Measurements from ENCODE around the gene SEPTIN3. TPM values are rescaled to one million over a fixed set of nuclear protein-coding genes. Genes with fewer than 3 reads are reported as not detected.
"Not testable (repeated sequence)": the region's sequence is repeated elsewhere in the genome, so short reads cannot be mapped to it uniquely, and the experiment has no call there.

SEPTIN3 gene
- total and polyA plus RNA-seq, 5 experiments from 2014 or later: 0.18 TPM; not detected in 4

- Mint-ChIP-seq H3K4me1 (peaks cover 0 to 24% (median 13%) of the 10 kb centered on the region in 4 donors), H3K9me3 (no peaks in the 10 kb centered on the region), H3K36me3 (no peaks in the 10 kb centered on the region), H3K4me3 (peak overlapping the region; percentile 85 to 95 (median 91)), H3K27ac (peak overlapping the region in 3 of 10 donors; percentile 44 to 82 (median 79)), H3K27me3 (no peaks in the 10 kb centered on the region)
- POLR2A ChIA-PET: interaction anchor here (0.7 to 2.2 kb wide), 6 partner anchors 21 to 259 kb away, joined by 3 to 10 read pairs (median 4); partner anchors contain the start of genes SMDT1, SNU13, SREBF2 and TNFRSF13C
- ATAC-seq: no peak
- no peak for DNase-seq
Observed at GRCh38 chr22:41947424-41948080, 21.7 kb upstream of the SEPTIN3 start.

- no peaks in the 10 kb centered on the region for H3K36me3 Mint-ChIP-seq
- H3K4me1 Mint-ChIP-seq: peaks cover 0 to 24% (median 13%) of the 10 kb centered on the region in 4 donors
- H3K27ac Mint-ChIP-seq: no peak overlapping the region
- no peaks in the 10 kb centered on the region for H3K9me3 Mint-ChIP-seq
- ATAC-seq (no peak), DNase-seq (no peak)
- peak overlapping the region in 1 of 10 donors; percentile 26 for H3K4me3 Mint-ChIP-seq
- H3K27me3 Mint-ChIP-seq: no peaks in the 10 kb centered on the region
- POLR2A ChIA-PET: no interaction called here
Observed at GRCh38 chr22:41948142-41948541, 21.1 kb upstream of the SEPTIN3 start.

- POLR2A ChIA-PET: interaction anchor here (0.6 kb wide), 1 partner anchor 592 kb away, joined by 3 read pairs; no protein-coding TSS in a partner anchor
- H3K36me3 Mint-ChIP-seq, H3K27me3 Mint-ChIP-seq, H3K4me3 Mint-ChIP-seq, ATAC-seq, DNase-seq, H3K9me3 Mint-ChIP-seq, H3K27ac Mint-ChIP-seq: not testable (repeated sequence)
- H3K4me1 Mint-ChIP-seq: peaks cover 0 to 24% (median 13%) of the 10 kb centered on the region in 4 donors
Observed at GRCh38 chr22:41948928-41949296, 20.3 kb upstream of the SEPTIN3 start.

- POLR2A ChIA-PET: no interaction called here
- peaks cover 0 to 24% (median 13%) of the 10 kb centered on the region in 4 donors for H3K4me1 Mint-ChIP-seq
- no peak for DNase-seq
- no peaks in the 10 kb centered on the region for H3K9me3 Mint-ChIP-seq
- ATAC-seq: no peak
- H3K27ac Mint-ChIP-seq: no peak overlapping the region
- H3K36me3 Mint-ChIP-seq: no peaks in the 10 kb centered on the region
- no peak overlapping the region for H3K4me3 Mint-ChIP-seq
- peaks cover 0 to 2% (median 0%) of the 10 kb centered on the region in 5 donors for H3K27me3 Mint-ChIP-seq
Observed at GRCh38 chr22:41949297-41949965, 19.8 kb upstream of the SEPTIN3 start.

GRCh38 chr22:41951898-41952474 is 17.3 kb upstream of the SEPTIN3 start, which contains the start of gene SMIM45:
Gene SMIM45, plus strand, starts transcription at chr22:41952150.
- Mint-ChIP-seq H3K4me1 (peaks cover 0 to 11% (median 6%) of the 10 kb centered on the region in 4 donors), H3K27ac (peak within 1 kb of the TSS in 1 of 10 donors; percentile 26), H3K9me3 (no peaks in the 10 kb centered on the region)

GRCh38 chr22:41952713-41953112 is 16.5 kb upstream of the SEPTIN3 start:
- POLR2A ChIA-PET: no interaction called here
- Mint-ChIP-seq H3K27me3 (peaks cover 0 to 3% (median 0%) of the 10 kb centered on the region in 5 donors), H3K4me3 (no peak overlapping the region)

More at GRCh38 chr22:41951898-41952474, 17.3 kb upstream of the SEPTIN3 start, which contains the start of gene SMIM45:
- peaks cover 0 to 3% (median 0%) of the 10 kb centered on the region in 5 donors for H3K27me3 Mint-ChIP-seq
- no peak within 1 kb of the TSS for H3K4me3 Mint-ChIP-seq
- no peak for ATAC-seq
- POLR2A ChIA-PET: interaction anchor here (0.6 kb wide), 1 partner anchor 167 kb away, joined by 3 read pairs; no protein-coding TSS in a partner anchor
- DNase-seq: no peak
- H3K36me3 Mint-ChIP-seq: no peaks in the 10 kb centered on the region

GRCh38 chr22:41957941-41958556 is 11.2 kb upstream of the SEPTIN3 start:
- H3K4me3 Mint-ChIP-seq: peak overlapping the region in 1 of 10 donors; percentile 66

More at GRCh38 chr22:41952713-41953112, 16.5 kb upstream of the SEPTIN3 start:
- Mint-ChIP-seq H3K27ac (no peak overlapping the region), H3K4me1 (peaks cover 3 to 8% (median 5%) of the 10 kb centered on the region in 4 donors), H3K36me3 (no peaks in the 10 kb centered on the region), H3K9me3 (no peaks in the 10 kb centered on the region)
- ATAC-seq (no peak), DNase-seq (no peak)

GRCh38 chr22:41963453-41964111 is 5.7 kb upstream of the SEPTIN3 start:
- no peak for DNase-seq
- no peak overlapping the region for H3K4me3 Mint-ChIP-seq
- ATAC-seq: no peak
- H3K27me3 Mint-ChIP-seq: peaks cover 0 to 3% (median 0%) of the 10 kb centered on the region in 5 donors
- peaks cover 0 to 4% (median 0%) of the 10 kb centered on the region in 4 donors for H3K4me1 Mint-ChIP-seq
- no peak overlapping the region for H3K27ac Mint-ChIP-seq
- no peaks in the 10 kb centered on the region for H3K36me3 Mint-ChIP-seq
- no peaks in the 10 kb centered on the region for H3K9me3 Mint-ChIP-seq
- POLR2A ChIA-PET: no interaction called here

More at GRCh38 chr22:41957941-41958556, 11.2 kb upstream of the SEPTIN3 start:
- H3K4me1 Mint-ChIP-seq: peaks cover 3 to 5% (median 4%) of the 10 kb centered on the region in 4 donors
- H3K36me3 Mint-ChIP-seq: no peaks in the 10 kb centered on the region
- no peak for DNase-seq
- H3K27me3 Mint-ChIP-seq: peaks cover 0 to 3% (median 0%) of the 10 kb centered on the region in 5 donors
- POLR2A ChIA-PET: interaction anchor here (0.6 kb wide), 2 partner anchors 33 to 340 kb away, joined by 3 read pairs; no protein-coding TSS in a partner anchor
- H3K27ac Mint-ChIP-seq: peak overlapping the region in 1 of 10 donors; percentile 75
- H3K9me3 Mint-ChIP-seq: no peaks in the 10 kb centered on the region
- ATAC-seq: peak; percentile 59 to 63

- H3K4me1 Mint-ChIP-seq: peaks cover 0 to 4% (median 0%) of the 10 kb centered on the region in 4 donors
- DNase-seq (no peak), ATAC-seq (no peak)
- no peaks in the 10 kb centered on the region for H3K36me3 Mint-ChIP-seq
- no peak overlapping the region for H3K4me3 Mint-ChIP-seq
- peaks cover 0 to 3% (median 0%) of the 10 kb centered on the region in 5 donors for H3K27me3 Mint-ChIP-seq
- H3K27ac Mint-ChIP-seq: no peak overlapping the region
- POLR2A ChIA-PET: no interaction called here
- H3K9me3 Mint-ChIP-seq: no peaks in the 10 kb centered on the region
Observed at GRCh38 chr22:41964112-41964491, 5.1 kb upstream of the SEPTIN3 start.

GRCh38 chr22:41966225-41966606 is 3.0 kb upstream of the SEPTIN3 start:
- no peaks in the 10 kb centered on the region for H3K36me3 Mint-ChIP-seq
- POLR2A ChIA-PET: interaction anchor here (0.7 to 1.3 kb wide), 2 partner anchors 9 to 278 kb away, joined by 3 to 5 read pairs; partner anchors contain the start of gene SNU13
- H3K4me3 Mint-ChIP-seq: no peak overlapping the region
- H3K27ac Mint-ChIP-seq: no peak overlapping the region
- no peak for DNase-seq
- peaks cover 0 to 4% (median 0%) of the 10 kb centered on the region in 4 donors for H3K4me1 Mint-ChIP-seq
- ATAC-seq: no peak
- no peaks in the 10 kb centered on the region for H3K9me3 Mint-ChIP-seq
- peaks cover 0 to 8% (median 3%) of the 10 kb centered on the region in 5 donors for H3K27me3 Mint-ChIP-seq

- peak in 4 of 10 donors; percentile 27 to 51 (median 35) for DNase-seq
- Mint-ChIP-seq H3K27me3 (peaks cover 0 to 13% (median 3%) of the 10 kb centered on the region in 5 donors), H3K4me1 (peaks cover 0 to 4% (median 0%) of the 10 kb centered on the region in 4 donors), H3K9me3 (no peaks in the 10 kb centered on the region), H3K4me3 (no peak overlapping the region), H3K27ac (no peak overlapping the region), H3K36me3 (no peaks in the 10 kb centered on the region)
- ATAC-seq: peak; percentile 62 to 71
- POLR2A ChIA-PET: interaction anchor here (0.7 to 1.3 kb wide), 2 partner anchors 10 to 278 kb away, joined by 3 to 5 read pairs; partner anchors contain the start of gene SNU13
Observed at GRCh38 chr22:41966607-41967240, 2.5 kb upstream of the SEPTIN3 start.
